WTC11 (cell line): ENCODE measurements around the gene GALNT9. TPM values are rescaled to one million over a fixed set of nuclear protein-coding genes. Genes with fewer than 3 reads are reported as not detected.

Experiments used
- ATAC-seq: fragments of 200-7000 bp; cut with Tn5 transposase; 2 replicates; pipeline ENCODE4 v1.10.0; 2021; ENCODE audit warnings: mild to moderate bottlenecking, moderate library complexity
- CTCF ChIA-PET: fragments of 300-600 bp; sonication (Branson Sonifier 250); formaldehyde crosslinking; loops from one replicate; lab custom pipeline; 2021; ENCODE audit warnings: antibody characterized with exemption; lab: Charles Lee
- POLR2A ChIA-PET: fragments of 350-600 bp; sonication (Branson Sonifier 250); formaldehyde crosslinking; loops from one replicate; lab custom pipeline; 2021; ENCODE audit warnings: antibody characterized with exemption; lab: Charles Lee
- DNase-seq: peaks from one replicate; pipeline ENCODE4 v3.0.0; 2021; ENCODE audit warnings: low spot score
- H3K27ac Mint-ChIP-seq: 2 replicates; pipeline ENCODE4 v1.8.0; 2021; ENCODE audit warnings: mixed read lengths
- H3K27me3 Mint-ChIP-seq: 2 replicates; pipeline ENCODE4 v1.8.0; 2021; ENCODE audit warnings: low read depth, mild to moderate bottlenecking, moderate library complexity, mixed read lengths
- H3K36me3 Mint-ChIP-seq: 2 replicates; pipeline ENCODE4 v1.8.0; 2021; ENCODE audit warnings: mixed read lengths
- H3K4me1 Mint-ChIP-seq: 2 replicates; pipeline ENCODE4 v1.8.0; 2022; ENCODE audit warnings: mixed read lengths
- H3K4me3 Mint-ChIP-seq: 2 replicates; pipeline ENCODE4 v1.8.0; 2021; ENCODE audit warnings: mild to moderate bottlenecking, moderate library complexity, mixed read lengths
- H3K9me3 Mint-ChIP-seq: 2 replicates; pipeline ENCODE4 v1.8.0; 2021; ENCODE audit warnings: mixed read lengths
- AFF4 ChIP-seq: sonication (generic); formaldehyde crosslinking; IDR thresholded peaks from 2 replicates; pipeline ENCODE4 v1.8.1; 2023; ENCODE audit warnings: mild to moderate bottlenecking, missing genetic modification reagents, borderline replicate concordance
- E2F4 ChIP-seq: sonication (generic); formaldehyde crosslinking; IDR thresholded peaks from 2 replicates; pipeline ENCODE4 v1.8.1; 2022; ENCODE audit warnings: low read depth, mild to moderate bottlenecking, moderate library complexity, missing genetic modification reagents, borderline replicate concordance
- EMX1 ChIP-seq: fragments of 250-450 bp; sonication (Bioruptor Pico); IDR thresholded peaks from 2 replicates; pipeline ENCODE4 v1.8.0; 2021; ENCODE audit warnings: mild to moderate bottlenecking
- FOXK1 ChIP-seq: sonication (generic); formaldehyde crosslinking; IDR thresholded peaks from 2 replicates; pipeline ENCODE4 v1.8.0; 2022; ENCODE audit warnings: mild to moderate bottlenecking, moderate library complexity, missing genetic modification reagents
- FOXP1 ChIP-seq: sonication (generic); formaldehyde crosslinking; IDR thresholded peaks from 2 replicates; pipeline ENCODE4 v1.8.0; 2022; ENCODE audit warnings: missing genetic modification reagents, mild to moderate bottlenecking, moderate library complexity, borderline replicate concordance
- GRHL2 ChIP-seq: fragments of 250-450 bp; sonication (Bioruptor Pico); IDR thresholded peaks from 2 replicates; pipeline ENCODE4 v1.8.0; 2022; ENCODE audit warnings: mild to moderate bottlenecking, moderate library complexity; ENCODE audit not compliant: insufficient replicate concordance, severe bottlenecking
- GTF2I ChIP-seq: fragments of 250-450 bp; sonication (Bioruptor Pico); conservative IDR thresholded peaks from 2 replicates; pipeline ENCODE4 v1.4.0; 2021; ENCODE audit warnings: mild to moderate bottlenecking
- HMGA2 ChIP-seq: fragments of 250-450 bp; sonication (Bioruptor Pico); IDR thresholded peaks from 2 replicates; pipeline ENCODE4 v1.4.0; 2021; ENCODE audit warnings: mild to moderate bottlenecking, moderate library complexity
- IRF2 ChIP-seq: sonication (generic); formaldehyde crosslinking; IDR thresholded peaks from 2 replicates; pipeline ENCODE4 v1.8.0; 2022; ENCODE audit warnings: low read depth, missing genetic modification reagents, borderline replicate concordance
- NR2C2 ChIP-seq: sonication (generic); formaldehyde crosslinking; IDR thresholded peaks from 2 replicates; pipeline ENCODE4 v1.8.0; 2022; ENCODE audit warnings: mild to moderate bottlenecking, missing genetic modification reagents
- TCF7 ChIP-seq: sonication (generic); formaldehyde crosslinking; IDR thresholded peaks from 2 replicates; pipeline ENCODE4 v1.8.0; 2022; ENCODE audit warnings: mild to moderate bottlenecking, low read depth, missing genetic modification reagents, moderate library complexity
- ZBTB21 ChIP-seq: sonication (generic); formaldehyde crosslinking; IDR thresholded peaks from 2 replicates; pipeline ENCODE4 v1.8.1; 2023; ENCODE audit warnings: mild to moderate bottlenecking, missing genetic modification reagents, borderline replicate concordance
- ZNF423 ChIP-seq: fragments of 250-450 bp; sonication (Bioruptor Pico); IDR thresholded peaks from 2 replicates; pipeline ENCODE4 v2.1.2; 2022; ENCODE audit warnings: mild to moderate bottlenecking, moderate library complexity
- total RNA-seq: library from RNA; stranded (reverse); gene quantifications from 3 replicates; pipeline ENCODE4 v1.2.3, GENCODE V29; 2021
- TF ChIP-seq, protein P1 (sequence below): sonication (generic); formaldehyde crosslinking; IDR thresholded peaks from 2 replicates; pipeline ENCODE4 v1.8.1; 2023; ENCODE audit warnings: mild to moderate bottlenecking, missing genetic modification reagents, moderate library complexity
- TF ChIP-seq, protein P2 (sequence below): sonication (generic); formaldehyde crosslinking; conservative IDR thresholded peaks from 2 replicates; pipeline ENCODE4 v1.8.1; 2022; ENCODE audit warnings: mild to moderate bottlenecking, missing genetic modification reagents
- TF ChIP-seq, protein P3 (sequence below): fragments of 250-450 bp; sonication (Bioruptor Pico); IDR thresholded peaks from 2 replicates; pipeline ENCODE4 v2.1.2; 2022; ENCODE audit warnings: mild to moderate bottlenecking, moderate library complexity
- TF ChIP-seq, protein P4 (sequence below): fragments of 250-450 bp; sonication (Bioruptor Pico); IDR thresholded peaks from 2 replicates; pipeline ENCODE4 v1.9.0; 2021; ENCODE audit warnings: mild to moderate bottlenecking, borderline replicate concordance

GALNT9 gene
- total RNA-seq, 1 experiment from 2014 or later = 0.90 TPM

- no peak overlapping the region for H3K27ac Mint-ChIP-seq
- H3K27me3 Mint-ChIP-seq = peaks cover 23% of the 10 kb centered on the region
- peaks cover 15% of the 10 kb centered on the region for H3K9me3 Mint-ChIP-seq
- H3K4me3 Mint-ChIP-seq = no peak overlapping the region
- H3K4me1 Mint-ChIP-seq = no peaks in the 10 kb centered on the region
- POLR2A ChIA-PET = no interaction called here
- DNase-seq = no peak
- TF ChIP-seq FOXP1 (CRISPR knock-in tag) = no peak
- no peak for TF ChIP-seq GTF2I (CRISPR knock-in tag)
- no peak for TF ChIP-seq IRF2 (CRISPR knock-in tag)
- no peak for TF ChIP-seq TCF7 (CRISPR knock-in tag)
- no peak for TF ChIP-seq ZNF423 (CRISPR knock-in tag)
- TF ChIP-seq HMGA2 (CRISPR knock-in tag) = no peak
- TF ChIP-seq EMX1 (CRISPR knock-in tag) = no peak
- TF ChIP-seq, protein P1, sequence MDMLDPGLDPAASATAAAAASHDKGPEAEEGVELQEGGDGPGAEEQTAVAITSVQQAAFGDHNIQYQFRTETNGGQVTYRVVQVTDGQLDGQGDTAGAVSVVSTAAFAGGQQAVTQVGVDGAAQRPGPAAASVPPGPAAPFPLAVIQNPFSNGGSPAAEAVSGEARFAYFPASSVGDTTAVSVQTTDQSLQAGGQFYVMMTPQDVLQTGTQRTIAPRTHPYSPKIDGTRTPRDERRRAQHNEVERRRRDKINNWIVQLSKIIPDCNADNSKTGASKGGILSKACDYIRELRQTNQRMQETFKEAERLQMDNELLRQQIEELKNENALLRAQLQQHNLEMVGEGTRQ (CRISPR knock-in tag) = no peak
- TF ChIP-seq, protein P2, sequence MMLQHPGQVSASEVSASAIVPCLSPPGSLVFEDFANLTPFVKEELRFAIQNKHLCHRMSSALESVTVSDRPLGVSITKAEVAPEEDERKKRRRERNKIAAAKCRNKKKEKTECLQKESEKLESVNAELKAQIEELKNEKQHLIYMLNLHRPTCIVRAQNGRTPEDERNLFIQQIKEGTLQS (CRISPR knock-in tag) = no peak
- TF ChIP-seq NR2C2 = no peak
- TF ChIP-seq, protein P3, sequence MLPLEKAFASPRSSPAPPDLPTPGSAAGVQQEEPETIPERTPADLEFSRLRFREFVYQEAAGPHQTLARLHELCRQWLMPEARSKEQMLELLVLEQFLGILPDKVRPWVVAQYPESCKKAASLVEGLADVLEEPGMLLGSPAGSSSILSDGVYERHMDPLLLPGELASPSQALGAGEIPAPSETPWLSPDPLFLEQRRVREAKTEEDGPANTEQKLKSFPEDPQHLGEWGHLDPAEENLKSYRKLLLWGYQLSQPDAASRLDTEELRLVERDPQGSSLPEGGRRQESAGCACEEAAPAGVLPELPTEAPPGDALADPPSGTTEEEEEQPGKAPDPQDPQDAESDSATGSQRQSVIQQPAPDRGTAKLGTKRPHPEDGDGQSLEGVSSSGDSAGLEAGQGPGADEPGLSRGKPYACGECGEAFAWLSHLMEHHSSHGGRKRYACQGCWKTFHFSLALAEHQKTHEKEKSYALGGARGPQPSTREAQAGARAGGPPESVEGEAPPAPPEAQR (CRISPR knock-in tag) = no peak
- TF ChIP-seq ZBTB21 (CRISPR knock-in tag) = no peak
- no peak for TF ChIP-seq FOXK1 (CRISPR knock-in tag)
- TF ChIP-seq E2F4 (CRISPR knock-in tag) = no peak
- TF ChIP-seq, protein P4, sequence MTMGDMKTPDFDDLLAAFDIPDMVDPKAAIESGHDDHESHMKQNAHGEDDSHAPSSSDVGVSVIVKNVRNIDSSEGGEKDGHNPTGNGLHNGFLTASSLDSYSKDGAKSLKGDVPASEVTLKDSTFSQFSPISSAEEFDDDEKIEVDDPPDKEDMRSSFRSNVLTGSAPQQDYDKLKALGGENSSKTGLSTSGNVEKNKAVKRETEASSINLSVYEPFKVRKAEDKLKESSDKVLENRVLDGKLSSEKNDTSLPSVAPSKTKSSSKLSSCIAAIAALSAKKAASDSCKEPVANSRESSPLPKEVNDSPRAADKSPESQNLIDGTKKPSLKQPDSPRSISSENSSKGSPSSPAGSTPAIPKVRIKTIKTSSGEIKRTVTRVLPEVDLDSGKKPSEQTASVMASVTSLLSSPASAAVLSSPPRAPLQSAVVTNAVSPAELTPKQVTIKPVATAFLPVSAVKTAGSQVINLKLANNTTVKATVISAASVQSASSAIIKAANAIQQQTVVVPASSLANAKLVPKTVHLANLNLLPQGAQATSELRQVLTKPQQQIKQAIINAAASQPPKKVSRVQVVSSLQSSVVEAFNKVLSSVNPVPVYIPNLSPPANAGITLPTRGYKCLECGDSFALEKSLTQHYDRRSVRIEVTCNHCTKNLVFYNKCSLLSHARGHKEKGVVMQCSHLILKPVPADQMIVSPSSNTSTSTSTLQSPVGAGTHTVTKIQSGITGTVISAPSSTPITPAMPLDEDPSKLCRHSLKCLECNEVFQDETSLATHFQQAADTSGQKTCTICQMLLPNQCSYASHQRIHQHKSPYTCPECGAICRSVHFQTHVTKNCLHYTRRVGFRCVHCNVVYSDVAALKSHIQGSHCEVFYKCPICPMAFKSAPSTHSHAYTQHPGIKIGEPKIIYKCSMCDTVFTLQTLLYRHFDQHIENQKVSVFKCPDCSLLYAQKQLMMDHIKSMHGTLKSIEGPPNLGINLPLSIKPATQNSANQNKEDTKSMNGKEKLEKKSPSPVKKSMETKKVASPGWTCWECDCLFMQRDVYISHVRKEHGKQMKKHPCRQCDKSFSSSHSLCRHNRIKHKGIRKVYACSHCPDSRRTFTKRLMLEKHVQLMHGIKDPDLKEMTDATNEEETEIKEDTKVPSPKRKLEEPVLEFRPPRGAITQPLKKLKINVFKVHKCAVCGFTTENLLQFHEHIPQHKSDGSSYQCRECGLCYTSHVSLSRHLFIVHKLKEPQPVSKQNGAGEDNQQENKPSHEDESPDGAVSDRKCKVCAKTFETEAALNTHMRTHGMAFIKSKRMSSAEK (CRISPR knock-in tag) = no peak
- no peak for TF ChIP-seq GRHL2 (CRISPR knock-in tag)
- TF ChIP-seq AFF4 (CRISPR knock-in tag) = no peak
- TF ChIP-seq, all 79 proteins: peak for 0
- CTCF ChIA-PET = interaction anchor here (1.1 to 2.7 kb wide), 3 partner anchors 10 to 244 kb away, joined by 3 to 10 read pairs (median 5); no protein-coding TSS in a partner anchor
- no peaks in the 10 kb centered on the region for H3K36me3 Mint-ChIP-seq
- ATAC-seq = no peak
Measured at GRCh38 chr12:132170094-132170636, 159.2 kb downstream of the GALNT9 start.
